SK-N-SH (cell line): ENCODE measurements around the gene OR1I1.

Experiments used
- CTCF ChIP-seq: fragments of 200-600 bp; sonication (generic); IDR thresholded peaks from 2 replicates; pipeline ENCODE4 v1.6.1; 2017; ENCODE audit warnings: antibody characterized with exemption, mild to moderate bottlenecking, moderate library complexity
- EP300 ChIP-seq, 2 experiments: IDR thresholded peaks; 2 replicates each; pipeline versions ENCODE4 v1.4.0 to v1.6.1; 2012; ENCODE audit warnings: borderline replicate concordance in 1 of 2, low read depth in 1 of 2, low read length in 1 of 2
- FOSL2 ChIP-seq: IDR thresholded peaks from 2 replicates; pipeline ENCODE4 v1.4.0; 2012; ENCODE audit warnings: low read depth, mild to moderate bottlenecking, moderate library complexity, borderline replicate concordance
- FOXM1 ChIP-seq: IDR thresholded peaks from 2 replicates; pipeline ENCODE4 v1.4.0; 2012; ENCODE audit warnings: low read depth, mild to moderate bottlenecking
- NFIC ChIP-seq: IDR thresholded peaks from 2 replicates; pipeline ENCODE4 v1.4.0; 2012; ENCODE audit warnings: borderline replicate concordance
- RXRA ChIP-seq: IDR thresholded peaks from 2 replicates; pipeline ENCODE4 v1.4.0; 2012; ENCODE audit warnings: low read depth, mild to moderate bottlenecking, borderline replicate concordance
- SIN3A ChIP-seq: IDR thresholded peaks from 2 replicates; pipeline ENCODE4 v1.6.1; 2012; ENCODE audit warnings: low read depth, mild to moderate bottlenecking, low read length, moderate library complexity, borderline replicate concordance

GRCh38 chr19:15115762-15116615, 34.0 kb downstream of the OR1I1 start:
- TF ChIP-seq FOXM1 (no peak), EP300 (IDR thresholded peaks at IDR 0.05; ENCODE audit: borderline replicate concordance in 1 of 2, low read depth in 1 of 2, low read length in 1 of 2) (no peak), CTCF (no peak), SIN3A (no peak), FOSL2 (no peak), NFIC (no peak), RXRA (no peak)
